Measurements from ENCODE around the gene LAMTOR2. TPM values are rescaled to one million over a fixed set of nuclear protein-coding genes. Genes with fewer than 3 reads are reported as not detected.
A peak's percentile ranks its signal among the peaks of the same experiment; 100 is the strongest.

The LAMTOR2 gene
- total RNA-seq, 1 donor from 2014 or later = 60.1 TPM

- H4K20me1 ChIP-seq (ENCODE audit: insufficient read depth, low read length) = peaks cover 21% of the 10 kb centered on the region
- H3K4me3 ChIP-seq (ENCODE audit: insufficient read depth, low read depth, low read length) = no peak overlapping the region
- H3K9me3 Mint-ChIP-seq (ENCODE audit: unreplicated experiment) = no peaks in the 10 kb centered on the region
- peak overlapping the region; percentile 94 for H3K4me3 Mint-ChIP-seq (ENCODE audit: unreplicated experiment)
- no peaks in the 10 kb centered on the region for H3K36me3 ChIP-seq (ENCODE audit: insufficient read depth, low read length)
- TF ChIP-seq EZH2 (IDR thresholded peaks at IDR 0.05; ENCODE audit: insufficient read depth, low read length) (no peak), CTCF (IDR thresholded peaks at IDR 0.05; ENCODE audit: insufficient read depth, low read depth, low read length) (no peak)
- H3K4me1 Mint-ChIP-seq (ENCODE audit: low read depth, unreplicated experiment) = peaks cover 10% of the 10 kb centered on the region
- peaks cover 37% of the 10 kb centered on the region for H3K79me2 ChIP-seq (ENCODE audit: insufficient read depth, low read length)
- H3K27me3 ChIP-seq (ENCODE audit: insufficient read depth, low read length) = no peaks in the 10 kb centered on the region
- no peak overlapping the region for H3K4me2 ChIP-seq (ENCODE audit: low read length)
- peaks cover 17% of the 10 kb centered on the region for H3K36me3 Mint-ChIP-seq (ENCODE audit: low read depth, unreplicated experiment)
- H3K27ac ChIP-seq (ENCODE audit: low read depth, low read length) = no peak overlapping the region
- no peak overlapping the region for H3K27ac Mint-ChIP-seq (ENCODE audit: unreplicated experiment)
- no peak overlapping the region for H3K9ac ChIP-seq (ENCODE audit: low read length)
- H3K9me3 ChIP-seq (ENCODE audit: insufficient read depth, low read depth, low read length) = no peaks in the 10 kb centered on the region
- FAIRE-seq (no peak), DNase-seq (ENCODE audit: low read depth) (no peak)
- H3K27me3 Mint-ChIP-seq (ENCODE audit: low read depth, unreplicated experiment) = peaks cover 2% of the 10 kb centered on the region
- no peak overlapping the region for H2AFZ ChIP-seq (ENCODE audit: low read depth, low read length)
- H3K4me1 ChIP-seq (ENCODE audit: insufficient read depth, low read length) = peaks cover 6% of the 10 kb centered on the region
Observed at GRCh38 chr1:156056326-156056849, 1.8 kb downstream of the LAMTOR2 start.

GRCh38 chr1:156060937-156061636, 6.5 kb downstream of the LAMTOR2 start, which contains the start of gene RAB25:
Gene RAB25 (plus strand): TSS chr1:156061160. CDS start chr1:156061401, 241 bp downstream.
- peaks cover 6% of the 10 kb centered on the region for H3K79me2 ChIP-seq (ENCODE audit: insufficient read depth, low read length)
- Mint-ChIP-seq H3K27me3 (ENCODE audit: low read depth, unreplicated experiment) (peaks cover 2% of the 10 kb centered on the region), H3K36me3 (ENCODE audit: low read depth, unreplicated experiment) (peaks cover 10% of the 10 kb centered on the region), H3K27ac (ENCODE audit: unreplicated experiment) (no peak within 1 kb of the TSS), H3K4me3 (ENCODE audit: unreplicated experiment) (peak within 1 kb of the TSS; percentile 14), H3K4me1 (ENCODE audit: low read depth, unreplicated experiment) (peaks cover 12% of the 10 kb centered on the region), H3K9me3 (ENCODE audit: unreplicated experiment) (peaks cover 2% of the 10 kb centered on the region)
- H3K9ac ChIP-seq (ENCODE audit: low read length) = no peak within 1 kb of the TSS
- no peaks in the 10 kb centered on the region for H3K9me3 ChIP-seq (ENCODE audit: insufficient read depth, low read depth, low read length)
- H3K36me3 ChIP-seq (ENCODE audit: insufficient read depth, low read length) = no peaks in the 10 kb centered on the region
- H3K4me3 ChIP-seq (ENCODE audit: insufficient read depth, low read depth, low read length) = no peak within 1 kb of the TSS
- FAIRE-seq = no peak
- H4K20me1 ChIP-seq (ENCODE audit: insufficient read depth, low read length) = peaks cover 5% of the 10 kb centered on the region
- TF ChIP-seq CTCF (IDR thresholded peaks at IDR 0.05; ENCODE audit: insufficient read depth, low read depth, low read length) = no peak
- no peak for TF ChIP-seq EZH2 (IDR thresholded peaks at IDR 0.05; ENCODE audit: insufficient read depth, low read length)
- peaks cover 2% of the 10 kb centered on the region for H3K4me1 ChIP-seq (ENCODE audit: insufficient read depth, low read length)
- H3K4me2 ChIP-seq (ENCODE audit: low read length) = no peak within 1 kb of the TSS
- H3K27ac ChIP-seq (ENCODE audit: low read depth, low read length) = no peak within 1 kb of the TSS
- DNase-seq (ENCODE audit: low read depth) = no peak
- H3K27me3 ChIP-seq (ENCODE audit: insufficient read depth, low read length) = no peaks in the 10 kb centered on the region
- no peak within 1 kb of the TSS for H2AFZ ChIP-seq (ENCODE audit: low read depth, low read length)

GRCh38 chr1:156062189-156062588, 7.6 kb downstream of the LAMTOR2 start:
- Mint-ChIP-seq H3K27me3 (ENCODE audit: low read depth, unreplicated experiment) (peaks cover 2% of the 10 kb centered on the region), H3K4me3 (ENCODE audit: unreplicated experiment) (no peak overlapping the region), H3K4me1 (ENCODE audit: low read depth, unreplicated experiment) (peaks cover 12% of the 10 kb centered on the region), H3K27ac (ENCODE audit: unreplicated experiment) (no peak overlapping the region), H3K9me3 (ENCODE audit: unreplicated experiment) (peaks cover 2% of the 10 kb centered on the region), H3K36me3 (ENCODE audit: low read depth, unreplicated experiment) (peaks cover 5% of the 10 kb centered on the region)
- Histone ChIP-seq H3K79me2 (ENCODE audit: insufficient read depth, low read length) (no peaks in the 10 kb centered on the region), H2AFZ (ENCODE audit: low read depth, low read length) (no peak overlapping the region), H3K9me3 (ENCODE audit: insufficient read depth, low read depth, low read length) (no peaks in the 10 kb centered on the region), H3K4me3 (ENCODE audit: insufficient read depth, low read depth, low read length) (no peak overlapping the region), H3K27me3 (ENCODE audit: insufficient read depth, low read length) (no peaks in the 10 kb centered on the region), H3K27ac (ENCODE audit: low read depth, low read length) (no peak overlapping the region), H4K20me1 (ENCODE audit: insufficient read depth, low read length) (peaks cover 5% of the 10 kb centered on the region), H3K4me2 (ENCODE audit: low read length) (no peak overlapping the region), H3K4me1 (ENCODE audit: insufficient read depth, low read length) (peaks cover 2% of the 10 kb centered on the region), H3K9ac (ENCODE audit: low read length) (no peak overlapping the region), H3K36me3 (ENCODE audit: insufficient read depth, low read length) (no peaks in the 10 kb centered on the region)
- FAIRE-seq (no peak), DNase-seq (ENCODE audit: low read depth) (no peak)
- TF ChIP-seq EZH2 (IDR thresholded peaks at IDR 0.05; ENCODE audit: insufficient read depth, low read length) (no peak), CTCF (IDR thresholded peaks at IDR 0.05; ENCODE audit: insufficient read depth, low read depth, low read length) (no peak)
